NK-92 (cell line): ENCODE data around the gene UGT2A2.

Experiments used
- DNase-seq: peaks from one replicate; lab custom pipeline; 2025; ENCODE audit not compliant: unreplicated experiment; lab: John Stamatoyannopoulos, UW

The UGT2A2 gene

GRCh38 chr4:69577245-69577644 lies 62.2 kb downstream of the UGT2A2 start:
- DNase-seq: no peak

GRCh38 chr4:69576251-69576877 lies 63.1 kb downstream of the UGT2A2 start:
- DNase-seq: no peak

- DNase-seq: no peak
These were observed 70.7 kb downstream of the UGT2A2 start for GRCh38 chr4:69568787-69569186.

- no peak for DNase-seq
These were observed 76.0 kb downstream of the UGT2A2 start for GRCh38 chr4:69563424-69563823.

GRCh38 chr4:69549651-69550050 lies 89.8 kb downstream of the UGT2A2 start:
- DNase-seq: no peak

- DNase-seq: no peak
These were observed 93.2 kb downstream of the UGT2A2 start for GRCh38 chr4:69546134-69546765.
